ENCODE measurements around the gene KANSL2. TPM values are rescaled to one million over a fixed set of nuclear protein-coding genes. Genes with fewer than 3 reads are reported as not detected.

KANSL2 gene
- total and polyA plus RNA-seq, 2 donors (not counting 1 experiment from before 2014, with no cell fraction given): 47.3 to 64.6 TPM

DNA sequence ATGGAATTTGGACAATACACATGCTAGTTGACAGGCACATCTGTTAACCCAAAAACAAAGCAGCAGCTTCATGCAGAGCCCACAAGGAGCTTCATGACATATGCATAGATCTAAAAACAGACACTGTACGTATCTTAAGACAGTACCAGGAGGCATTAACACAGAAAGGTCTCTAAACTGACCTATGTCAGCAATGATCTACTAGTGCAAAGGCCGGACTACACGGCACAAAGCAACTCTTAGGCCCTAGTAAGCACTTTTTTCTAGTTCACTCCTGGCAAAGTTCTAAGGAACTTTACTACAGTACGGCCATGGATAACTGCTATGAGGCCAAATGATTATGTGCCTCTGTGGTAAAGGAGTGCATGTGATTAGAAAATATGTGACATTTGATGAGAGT, 8.4 kb upstream of the KANSL2 start:
- POLR2A ChIA-PET: no interaction called here
- no peak overlapping the region for H3K4me3 Mint-ChIP-seq

DNA sequence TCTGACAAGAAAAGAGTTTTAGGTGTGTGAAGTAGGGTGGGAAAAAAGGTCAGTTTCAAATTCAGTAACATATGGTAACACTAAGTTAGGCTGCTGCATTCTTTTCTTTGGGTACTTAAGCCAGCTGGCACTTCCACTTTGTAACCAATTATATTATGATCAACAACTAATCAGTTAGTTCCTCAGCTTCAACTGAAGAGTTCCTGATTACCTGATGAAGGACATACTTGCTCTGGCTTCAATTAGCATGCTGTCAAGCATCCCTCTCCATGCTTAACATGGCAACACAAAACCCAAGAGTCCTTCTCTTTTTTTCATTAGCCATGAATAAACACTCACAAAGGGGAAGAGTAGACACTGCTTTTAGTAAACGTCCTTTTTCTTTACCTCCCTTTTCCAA, 6.8 kb upstream of the KANSL2 start:
- no peaks in the 10 kb centered on the region for H3K4me1 Mint-ChIP-seq
- WGBS (ENCODE audit: insufficient coverage): 100% methylated on average over 1 of the region's 1 CpG
- H3K27me3 Mint-ChIP-seq: no peaks in the 10 kb centered on the region
- no peak overlapping the region for H3K4me3 Mint-ChIP-seq
- Histone ChIP-seq H3K9ac (ENCODE audit: low read length) (no peak overlapping the region), H3K36me3 (replicated peaks in 1 of 2; ENCODE audit: control extremely low read depth in 1 of 2, control insufficient read depth in 1 of 2, extremely low read depth in 1 of 2, insufficient read depth in 2 of 2, low read length in 1 of 2) (peaks cover 3 to 45% of the 10 kb centered on the region in 2 experiments), H3K79me2 (ENCODE audit: control insufficient read depth, insufficient read depth, low read length) (peaks cover 3% of the 10 kb centered on the region), H3K4me1 (ENCODE audit: control insufficient read depth in 2 of 2, insufficient read depth in 2 of 2, low read length in 2 of 2) (no peaks in the 10 kb centered on the region), H3K4me2 (replicated peaks; ENCODE audit: low read depth, low read length, poor library complexity, severe bottlenecking) (no peak overlapping the region), H3K4me3 (ENCODE audit: control extremely low read depth in 1 of 5, extremely low read depth in 1 of 5, insufficient read depth in 1 of 5, low read depth in 2 of 5, low read length in 4 of 5) (no peak overlapping the region), H2AFZ (ENCODE audit: insufficient read depth, low read depth, low read length, poor library complexity, severe bottlenecking) (no peak overlapping the region), H4K20me1 (ENCODE audit: control insufficient read depth, insufficient read depth, low read length, poor library complexity, severe bottlenecking) (peaks cover 9% of the 10 kb centered on the region), H3K27me3 (replicated peaks in 1 of 4; ENCODE audit: control extremely low read depth in 1 of 4, control insufficient read depth in 3 of 4, insufficient read depth in 4 of 4, low read length in 3 of 4) (no peaks in the 10 kb centered on the region), H3K9me3 (ENCODE audit: control extremely low read depth in 1 of 3, control insufficient read depth in 2 of 3, insufficient read depth in 1 of 3, low read length in 2 of 3) (no peaks in the 10 kb centered on the region), H3K27ac (ENCODE audit: low read length in 2 of 2) (no peak overlapping the region)
- intact Hi-C loops (cut with micrococcal nuclease): no loop called here
- H3K9me3 Mint-ChIP-seq (ENCODE audit: insufficient read depth): no peaks in the 10 kb centered on the region
- CTCF ChIA-PET: no interaction called here
- no peak overlapping the region for H3K27ac Mint-ChIP-seq
- no peak for DNase-seq
- no peak for ATAC-seq (ENCODE audit: low read depth)
- TF ChIP-seq, protein P1, sequence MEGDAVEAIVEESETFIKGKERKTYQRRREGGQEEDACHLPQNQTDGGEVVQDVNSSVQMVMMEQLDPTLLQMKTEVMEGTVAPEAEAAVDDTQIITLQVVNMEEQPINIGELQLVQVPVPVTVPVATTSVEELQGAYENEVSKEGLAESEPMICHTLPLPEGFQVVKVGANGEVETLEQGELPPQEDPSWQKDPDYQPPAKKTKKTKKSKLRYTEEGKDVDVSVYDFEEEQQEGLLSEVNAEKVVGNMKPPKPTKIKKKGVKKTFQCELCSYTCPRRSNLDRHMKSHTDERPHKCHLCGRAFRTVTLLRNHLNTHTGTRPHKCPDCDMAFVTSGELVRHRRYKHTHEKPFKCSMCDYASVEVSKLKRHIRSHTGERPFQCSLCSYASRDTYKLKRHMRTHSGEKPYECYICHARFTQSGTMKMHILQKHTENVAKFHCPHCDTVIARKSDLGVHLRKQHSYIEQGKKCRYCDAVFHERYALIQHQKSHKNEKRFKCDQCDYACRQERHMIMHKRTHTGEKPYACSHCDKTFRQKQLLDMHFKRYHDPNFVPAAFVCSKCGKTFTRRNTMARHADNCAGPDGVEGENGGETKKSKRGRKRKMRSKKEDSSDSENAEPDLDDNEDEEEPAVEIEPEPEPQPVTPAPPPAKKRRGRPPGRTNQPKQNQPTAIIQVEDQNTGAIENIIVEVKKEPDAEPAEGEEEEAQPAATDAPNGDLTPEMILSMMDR (IDR thresholded peaks at IDR 0.05): no peak
- no peak for TF ChIP-seq EZH2 (IDR thresholded peaks at IDR 0.05; ENCODE audit: borderline replicate concordance, insufficient read depth, low read depth, low read length, poor library complexity, severe bottlenecking)
- POLR2A ChIA-PET: no interaction called here

More for the DNA sequence above, 8.4 kb upstream of the KANSL2 start:
- CTCF ChIA-PET: no interaction called here
- Histone ChIP-seq H3K9ac (ENCODE audit: low read length) (no peak overlapping the region), H3K4me2 (replicated peaks; ENCODE audit: low read depth, low read length, poor library complexity, severe bottlenecking) (no peak overlapping the region), H3K27ac (ENCODE audit: low read length in 2 of 2) (no peak overlapping the region), H3K36me3 (replicated peaks in 1 of 2; ENCODE audit: control extremely low read depth in 1 of 2, control insufficient read depth in 1 of 2, extremely low read depth in 1 of 2, insufficient read depth in 2 of 2, low read length in 1 of 2) (peaks cover 5 to 60% of the 10 kb centered on the region in 2 experiments), H4K20me1 (ENCODE audit: control insufficient read depth, insufficient read depth, low read length, poor library complexity, severe bottlenecking) (peaks cover 9% of the 10 kb centered on the region), H3K4me3 (ENCODE audit: control extremely low read depth in 1 of 5, extremely low read depth in 1 of 5, insufficient read depth in 1 of 5, low read depth in 2 of 5, low read length in 4 of 5) (no peak overlapping the region), H3K79me2 (ENCODE audit: control insufficient read depth, insufficient read depth, low read length) (peaks cover 3% of the 10 kb centered on the region), H3K27me3 (replicated peaks in 1 of 4; ENCODE audit: control extremely low read depth in 1 of 4, control insufficient read depth in 3 of 4, insufficient read depth in 4 of 4, low read length in 3 of 4) (no peaks in the 10 kb centered on the region), H2AFZ (ENCODE audit: insufficient read depth, low read depth, low read length, poor library complexity, severe bottlenecking) (no peak overlapping the region), H3K4me1 (ENCODE audit: control insufficient read depth in 2 of 2, insufficient read depth in 2 of 2, low read length in 2 of 2) (no peaks in the 10 kb centered on the region), H3K9me3 (ENCODE audit: control extremely low read depth in 1 of 3, control insufficient read depth in 2 of 3, insufficient read depth in 1 of 3, low read length in 2 of 3) (no peaks in the 10 kb centered on the region)
- no peaks in the 10 kb centered on the region for H3K4me1 Mint-ChIP-seq
- intact Hi-C loops (cut with micrococcal nuclease): no loop called here
- ATAC-seq (ENCODE audit: low read depth): no peak
- whole genome bisulfite sequencing (ENCODE audit: insufficient coverage): 85% methylated on average over 1 of the region's 4 CpGs
- no peaks in the 10 kb centered on the region for H3K27me3 Mint-ChIP-seq
- no peaks in the 10 kb centered on the region for H3K9me3 Mint-ChIP-seq (ENCODE audit: insufficient read depth)
- no peak overlapping the region for H3K27ac Mint-ChIP-seq
- DNase-seq: no peak
- TF ChIP-seq, protein P1 (IDR thresholded peaks at IDR 0.05): no peak
- no peak for TF ChIP-seq EZH2 (IDR thresholded peaks at IDR 0.05; ENCODE audit: borderline replicate concordance, insufficient read depth, low read depth, low read length, poor library complexity, severe bottlenecking)
